Measurements from ENCODE around the gene AP2S1.

GRCh38 chr19:46818812-46819211 is 31.8 kb downstream of the AP2S1 start:
- TF ChIP-seq CTCF (conservative IDR thresholded peaks at IDR 0.05; ENCODE audit: low read depth, low read length) (no peak), POLR2A (IDR thresholded peaks at IDR 0.05; ENCODE audit: low read depth, low read length) (no peak)

Data from IMR-90 (cell line).